ENCODE results near the gene EFCAB5.

DNA sequence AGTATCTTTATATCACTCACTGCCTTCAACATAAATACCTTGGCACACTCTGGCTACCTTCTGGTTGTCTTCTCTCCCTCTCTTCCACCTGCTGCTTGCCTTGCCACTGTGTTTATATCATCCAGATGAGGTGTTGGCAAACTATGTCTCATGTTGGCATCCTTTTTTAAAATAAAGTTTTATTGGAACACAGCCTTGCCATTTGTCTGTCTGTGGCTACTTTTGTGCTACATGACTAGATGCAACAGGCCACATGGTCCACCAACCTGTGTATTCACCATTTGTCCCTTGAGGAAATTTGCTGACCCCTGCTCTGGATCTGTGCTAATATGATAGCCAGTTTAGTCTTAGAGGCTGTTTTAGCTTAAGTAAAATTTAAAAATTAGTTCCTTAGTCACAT is 212.0 kb downstream of the EFCAB5 start:
- no peak for TF ChIP-seq EZH2 (IDR thresholded peaks at IDR 0.05)
- TF ChIP-seq POLR2AphosphoS5 (IDR thresholded peaks at IDR 0.05; ENCODE audit: borderline replicate concordance, low read depth, low read length), result no peak
- no peak for TF ChIP-seq FOXP2 (optimal IDR thresholded peaks at IDR 0.05; ENCODE audit: control extremely low read depth, extremely low read length, insufficient read depth)

All from SK-N-MC (cell line).